ENCODE measurements around the gene PBX2.

The PBX2 gene

GRCh38 chr6:32170294-32170693 is 19.7 kb downstream of the PBX2 start:
- DNase-seq, result no peak

DNA sequence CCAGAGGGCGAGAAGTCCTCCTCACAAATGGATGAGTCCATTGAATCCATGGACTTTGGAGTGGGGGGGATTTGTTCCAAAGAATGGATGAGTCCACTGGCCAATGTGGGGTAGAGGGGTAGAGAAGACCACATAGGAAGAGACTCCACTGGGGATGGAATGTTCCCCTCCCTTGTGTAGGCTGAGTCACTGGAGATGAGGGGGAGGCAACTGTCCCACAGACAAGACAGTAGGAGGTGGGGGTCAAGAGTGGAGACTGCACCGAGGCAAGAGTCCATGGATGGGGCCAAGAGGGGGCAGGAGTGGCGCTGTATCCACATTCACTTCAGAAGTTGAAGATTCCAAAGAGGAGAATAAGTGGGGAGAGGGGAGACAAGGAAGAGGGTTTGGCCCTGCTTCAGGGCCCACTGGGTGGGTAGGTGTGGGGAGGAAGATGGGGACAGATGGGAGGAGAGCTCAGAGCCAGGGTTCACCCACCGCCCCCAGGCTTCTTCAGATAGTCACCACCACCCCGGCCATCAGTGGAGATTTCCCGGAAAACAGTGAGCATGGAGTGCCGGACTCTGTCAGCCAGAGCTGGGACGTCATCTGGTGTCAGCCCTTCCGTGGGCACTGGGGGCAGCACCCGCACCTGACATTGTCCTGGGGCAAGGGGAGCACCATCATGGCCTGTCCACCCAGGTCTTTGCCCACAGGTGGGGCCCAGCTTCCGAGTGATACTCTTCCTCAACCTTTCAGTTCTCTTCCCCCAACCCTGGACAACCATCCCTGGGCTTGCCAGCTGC is 21.0 kb downstream of the PBX2 start:
- no peak for DNase-seq

DNA sequence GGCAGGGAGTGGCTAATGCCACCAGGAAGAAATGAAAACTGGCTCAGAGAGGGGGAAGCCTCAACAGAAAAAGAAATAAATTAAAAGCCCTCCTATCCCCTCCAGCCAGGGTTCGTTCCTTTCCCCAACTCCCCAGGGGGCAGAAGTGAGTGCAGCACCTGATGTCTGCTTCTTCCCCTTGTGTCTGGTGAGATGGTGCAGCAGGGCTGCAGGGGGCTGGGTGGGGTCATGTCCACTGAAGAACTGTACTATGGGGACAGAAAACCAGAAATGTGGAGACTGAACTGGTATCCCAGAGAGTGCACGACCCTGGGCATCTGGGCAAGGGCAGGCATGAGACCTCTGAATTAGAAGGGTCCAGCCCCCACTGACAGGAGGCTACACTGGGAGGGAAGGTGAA is 21.7 kb downstream of the PBX2 start:
- DNase-seq, result no peak

DNA sequence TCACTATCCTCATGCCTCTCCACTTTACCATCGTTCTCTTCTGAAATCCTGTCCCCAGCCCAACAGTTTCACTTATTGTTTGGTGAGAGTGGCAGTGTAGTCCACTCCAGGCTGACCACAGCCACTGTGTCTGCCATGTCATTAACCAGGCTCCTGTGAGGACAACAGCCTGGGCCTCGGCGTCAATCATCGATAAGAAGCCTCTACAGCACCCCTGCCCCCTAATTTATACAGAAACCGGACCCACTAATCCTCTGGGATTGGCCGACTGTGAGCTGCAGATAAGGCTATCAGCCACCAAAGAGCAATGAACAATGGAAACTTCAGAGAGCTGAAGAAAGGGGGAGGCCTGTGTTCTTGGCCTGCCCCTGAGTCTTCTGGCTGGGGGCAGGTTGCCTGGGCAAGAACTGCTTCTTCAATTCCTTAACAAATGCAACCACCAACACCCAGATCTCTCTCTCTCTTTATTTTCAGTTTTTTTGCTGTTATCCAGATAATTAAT is 22.2 kb downstream of the PBX2 start:
- no peak for DNase-seq

DNA sequence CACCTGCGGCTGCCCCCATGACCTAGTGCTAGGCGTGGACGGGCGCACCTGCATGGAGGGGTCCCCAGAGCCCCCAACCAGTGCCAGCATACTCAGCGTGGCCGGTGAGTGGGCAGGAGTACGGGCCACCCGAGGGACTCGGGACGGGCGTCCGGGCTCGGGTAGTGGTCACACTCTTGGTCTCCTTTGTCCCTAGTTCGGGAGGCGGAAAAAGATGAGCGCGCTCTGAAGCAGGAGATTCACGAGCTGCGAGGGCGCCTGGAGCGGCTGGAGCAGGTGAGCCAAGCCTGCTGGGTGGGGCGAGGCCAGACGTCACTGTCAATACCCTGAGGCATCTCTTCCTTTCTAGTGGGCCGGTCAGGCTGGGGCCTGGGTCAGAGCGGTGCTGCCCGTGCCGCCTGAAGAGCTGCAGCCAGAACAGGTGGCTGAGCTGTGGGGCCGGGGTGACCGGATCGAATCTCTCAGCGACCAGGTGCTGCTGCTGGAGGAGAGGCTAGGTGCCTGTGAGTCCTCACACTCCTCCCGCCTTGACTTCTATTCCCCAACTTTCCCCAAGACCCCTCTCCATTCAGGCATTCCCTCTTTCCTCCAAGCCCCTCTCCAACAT is 22.7 kb downstream of the PBX2 start:
- no peak for DNase-seq

DNA sequence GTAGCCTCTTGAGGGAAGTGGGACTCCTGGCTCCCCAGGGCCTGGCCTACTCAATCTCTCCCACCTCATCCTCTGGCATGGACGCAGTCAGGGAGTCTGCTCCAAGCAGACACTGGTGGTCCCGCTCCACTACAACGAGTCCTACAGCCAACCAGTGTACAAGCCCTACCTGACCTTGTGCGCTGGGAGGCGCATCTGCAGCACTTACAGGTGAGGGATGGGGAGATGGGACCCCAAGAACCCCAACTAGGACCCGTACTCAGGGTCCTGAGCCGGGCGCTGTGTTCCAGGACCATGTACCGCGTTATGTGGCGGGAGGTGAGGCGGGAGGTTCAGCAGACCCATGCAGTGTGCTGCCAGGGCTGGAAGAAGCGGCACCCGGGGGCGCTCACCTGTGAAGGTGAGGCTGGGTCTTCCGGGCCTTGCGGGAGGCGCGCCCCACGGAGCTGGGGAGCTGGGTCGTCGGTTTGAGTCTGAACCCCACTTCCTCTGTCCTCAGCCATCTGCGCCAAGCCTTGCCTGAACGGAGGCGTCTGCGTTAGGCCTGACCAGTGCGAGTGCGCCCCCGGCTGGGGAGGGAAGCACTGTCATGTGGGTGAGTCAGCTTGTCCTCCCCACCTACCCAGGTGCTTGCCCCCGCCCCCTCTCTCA is 23.5 kb downstream of the PBX2 start:
- DNase-seq, result no peak

GRCh38 chr6:32164295-32164694 is 25.7 kb downstream of the PBX2 start, which contains the start of gene EGFL8:
TSS of gene EGFL8 (plus strand) at chr6:32164595. CDS start at chr6:32166166, 1,571 bp downstream.
- no peak for DNase-seq

- no peak for DNase-seq
Measured at GRCh38 chr6:32163559-32164258, 26.3 kb downstream of the PBX2 start.

DNA sequence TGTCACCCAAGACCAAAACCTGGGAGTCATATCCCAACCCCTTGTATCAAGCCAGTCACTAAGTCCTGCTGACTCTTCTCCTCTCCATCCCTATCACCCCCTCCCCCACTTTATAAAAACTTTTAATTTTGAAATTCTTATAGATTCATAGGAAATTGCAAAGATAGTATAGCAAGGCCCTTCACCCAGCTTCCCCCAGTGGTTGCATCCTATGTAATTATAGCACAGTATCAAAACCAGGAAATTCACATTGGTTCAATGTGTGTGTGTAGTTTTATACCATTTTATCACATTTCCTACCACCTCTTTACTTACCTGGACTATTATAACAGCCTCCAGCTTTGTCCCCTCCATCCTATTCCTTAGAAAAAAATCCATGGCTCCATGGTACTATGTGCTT is 31.9 kb downstream of the PBX2 start:
- no peak for DNase-seq

GRCh38 chr6:32156891-32157290 is 33.1 kb downstream of the PBX2 start:
- no peak for DNase-seq

GRCh38 chr6:32154514-32155161 is 35.4 kb downstream of the PBX2 start:
- peak; percentile 50 for DNase-seq

DNA sequence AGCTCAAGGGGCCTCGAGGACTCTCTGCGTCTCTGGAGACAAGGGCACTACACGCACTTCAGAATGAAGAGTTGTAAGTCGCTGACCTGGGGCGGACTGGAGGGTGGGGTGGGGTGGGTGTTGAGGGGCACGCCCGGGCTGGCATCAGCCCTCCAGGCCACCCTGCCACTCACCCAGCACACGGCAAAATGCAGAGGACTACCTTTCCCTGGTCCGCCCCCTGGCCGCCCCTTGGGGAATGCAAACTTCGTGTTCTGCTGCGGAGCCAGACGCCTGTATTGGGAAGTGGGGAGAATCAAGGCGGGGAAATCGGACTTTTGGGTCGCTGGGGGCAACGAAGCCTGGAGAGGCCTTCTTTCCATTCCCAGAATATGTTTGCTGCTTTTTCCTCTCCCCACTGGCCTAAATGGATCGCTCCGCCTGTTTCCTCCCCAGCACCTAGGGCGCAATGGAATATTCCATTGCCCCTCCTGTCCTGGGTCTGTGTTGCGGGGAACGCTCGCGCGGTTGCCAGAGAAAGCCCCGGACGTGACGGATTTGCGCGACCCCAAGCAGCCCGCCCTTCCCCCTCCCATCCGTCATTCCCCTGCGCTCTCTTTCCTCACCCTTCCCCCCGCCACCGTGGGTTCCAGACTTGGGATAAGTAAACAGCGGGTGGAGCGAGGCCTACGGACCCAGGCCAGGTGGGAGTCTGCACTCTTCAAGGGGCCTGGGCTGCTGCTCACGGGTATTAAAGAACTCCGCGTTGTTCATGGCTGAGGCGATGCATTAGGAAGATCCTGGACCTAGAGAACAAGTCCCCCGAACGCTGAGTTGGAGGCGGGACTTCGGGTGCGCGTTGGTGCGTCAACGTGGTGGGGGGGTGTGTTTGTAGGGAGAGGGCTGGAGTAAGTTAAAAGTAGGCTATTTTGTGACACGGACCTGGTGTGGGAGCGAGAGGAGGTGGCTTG is 36.2 kb downstream of the PBX2 start, which contains the start of gene PPT2:
TSS of gene PPT2 (plus strand) at position 578 of the 950 bp plus-strand sequence. CDS start 454 bp downstream, outside the sequence.
- DNase-seq, result peak; percentile 55

DNA sequence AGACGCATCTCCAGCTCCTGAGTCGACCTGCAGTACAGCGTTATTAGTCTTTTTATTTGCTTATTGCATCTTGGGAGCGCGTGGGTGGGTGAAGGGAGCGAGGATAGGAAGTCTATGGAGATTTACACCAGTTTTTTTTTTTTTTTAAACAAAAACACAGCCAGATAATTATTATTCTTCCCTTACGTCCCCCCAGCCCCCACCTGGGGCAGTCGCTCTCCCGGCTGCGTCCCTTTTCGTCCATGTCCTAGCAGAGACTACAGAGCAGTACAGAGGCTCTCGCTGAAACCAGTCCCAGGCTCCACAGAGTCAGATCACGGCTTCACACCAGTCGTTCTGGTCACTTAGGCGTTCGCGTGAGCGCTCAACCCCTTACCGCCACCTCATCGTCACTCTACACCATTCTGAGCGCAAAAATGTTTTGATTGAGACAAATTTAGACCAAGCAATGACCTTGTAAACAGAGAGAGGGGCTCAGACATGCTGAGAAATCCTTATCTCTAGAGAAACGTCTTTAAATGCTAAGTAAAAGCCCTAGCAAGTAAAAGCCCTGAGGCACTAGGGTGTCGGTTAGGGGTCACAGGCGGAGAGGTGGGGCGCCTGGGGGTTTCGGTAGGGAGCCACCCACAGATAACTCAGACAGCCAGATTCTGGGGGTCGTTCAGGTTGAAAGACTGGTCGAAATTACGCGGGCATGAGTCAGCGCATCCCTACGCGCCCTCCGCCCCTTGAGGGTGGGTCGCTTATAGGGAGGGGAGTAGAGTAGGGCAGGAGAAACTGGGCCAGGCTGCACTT is 37.0 kb downstream of the PBX2 start:
- no peak for DNase-seq

DNA sequence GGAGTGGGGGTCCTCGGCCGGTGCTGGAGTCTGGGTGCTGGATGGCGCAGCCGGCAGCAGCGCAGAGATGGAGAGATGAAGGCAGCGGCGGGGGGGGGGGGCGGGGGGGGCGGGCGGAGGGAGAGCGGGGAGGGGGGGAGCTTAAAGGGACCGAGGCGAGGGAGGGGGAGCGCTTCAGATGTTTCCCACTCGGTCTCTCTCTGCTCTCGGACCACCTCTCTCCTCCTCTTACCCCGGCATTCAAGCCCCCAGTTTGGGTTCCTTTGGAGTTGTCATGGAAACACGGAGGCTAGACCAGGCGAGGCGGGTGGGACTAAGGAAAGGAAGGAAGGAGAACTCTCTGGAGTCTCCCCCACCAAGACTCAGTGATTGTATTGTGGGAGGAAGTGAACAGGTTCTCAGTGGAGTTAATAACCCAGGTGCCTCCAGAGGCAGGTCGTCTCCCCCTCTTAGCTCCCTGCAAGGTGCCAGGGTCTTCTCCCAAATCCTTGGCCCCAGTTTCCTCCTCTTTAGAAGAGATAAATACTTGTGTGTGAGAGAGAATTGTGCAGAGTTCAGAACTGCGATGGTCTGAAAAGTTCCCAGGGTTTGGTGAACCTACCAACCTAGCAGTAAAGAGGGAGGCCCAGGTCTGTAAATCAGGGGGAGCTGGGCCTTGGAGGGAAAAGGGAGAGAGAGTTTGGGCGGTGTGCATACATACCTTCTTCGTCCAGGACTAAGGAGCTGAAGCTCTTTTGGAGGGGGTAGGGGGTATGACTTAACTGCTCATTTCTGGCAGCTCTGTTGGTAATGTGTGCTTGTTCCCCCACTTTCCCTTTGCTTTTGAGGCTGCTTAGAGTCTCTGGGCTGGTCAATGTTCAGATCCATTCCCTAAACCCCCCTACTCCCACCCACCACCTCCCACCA is 37.9 kb downstream of the PBX2 start, which contains the start of gene PRRT1:
TSS of gene PRRT1 (minus strand) at position 77 of the 906 bp plus-strand sequence. CDS start 112 bp downstream, outside the sequence.
- no peak for DNase-seq

DNA sequence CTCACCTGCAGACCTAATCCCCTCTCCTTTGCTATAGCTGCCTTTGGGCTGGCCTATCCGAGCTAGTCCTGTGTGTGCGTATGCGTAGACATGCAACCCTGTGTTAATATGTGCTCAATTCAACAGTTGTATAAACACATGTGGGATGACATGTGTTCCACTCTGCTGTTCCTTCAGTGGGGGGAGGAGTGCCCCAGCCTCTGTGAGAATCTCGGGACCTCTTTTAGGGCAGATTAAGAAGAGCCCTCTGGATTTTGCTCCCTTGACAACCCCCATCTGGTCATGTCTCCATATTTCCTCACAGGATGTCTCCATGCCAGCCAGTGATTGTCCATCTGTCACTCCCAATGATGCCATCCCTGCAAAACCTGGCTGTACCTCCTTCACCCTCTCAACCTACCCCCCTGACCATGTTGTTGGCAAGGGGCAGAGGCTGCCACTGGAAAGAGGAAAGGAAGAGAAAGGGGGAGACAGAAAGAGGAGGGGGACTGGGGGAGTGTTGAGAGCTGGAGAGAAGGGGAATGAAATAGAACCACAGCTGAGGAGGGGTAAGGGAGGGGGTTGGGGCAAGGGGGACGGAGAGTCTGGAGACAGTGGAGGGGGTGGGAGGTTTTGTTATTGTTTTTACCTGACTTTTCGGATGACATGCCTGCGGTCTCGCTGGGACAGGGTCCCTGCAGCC is 38.7 kb downstream of the PBX2 start:
- DNase-seq, result no peak

DNA sequence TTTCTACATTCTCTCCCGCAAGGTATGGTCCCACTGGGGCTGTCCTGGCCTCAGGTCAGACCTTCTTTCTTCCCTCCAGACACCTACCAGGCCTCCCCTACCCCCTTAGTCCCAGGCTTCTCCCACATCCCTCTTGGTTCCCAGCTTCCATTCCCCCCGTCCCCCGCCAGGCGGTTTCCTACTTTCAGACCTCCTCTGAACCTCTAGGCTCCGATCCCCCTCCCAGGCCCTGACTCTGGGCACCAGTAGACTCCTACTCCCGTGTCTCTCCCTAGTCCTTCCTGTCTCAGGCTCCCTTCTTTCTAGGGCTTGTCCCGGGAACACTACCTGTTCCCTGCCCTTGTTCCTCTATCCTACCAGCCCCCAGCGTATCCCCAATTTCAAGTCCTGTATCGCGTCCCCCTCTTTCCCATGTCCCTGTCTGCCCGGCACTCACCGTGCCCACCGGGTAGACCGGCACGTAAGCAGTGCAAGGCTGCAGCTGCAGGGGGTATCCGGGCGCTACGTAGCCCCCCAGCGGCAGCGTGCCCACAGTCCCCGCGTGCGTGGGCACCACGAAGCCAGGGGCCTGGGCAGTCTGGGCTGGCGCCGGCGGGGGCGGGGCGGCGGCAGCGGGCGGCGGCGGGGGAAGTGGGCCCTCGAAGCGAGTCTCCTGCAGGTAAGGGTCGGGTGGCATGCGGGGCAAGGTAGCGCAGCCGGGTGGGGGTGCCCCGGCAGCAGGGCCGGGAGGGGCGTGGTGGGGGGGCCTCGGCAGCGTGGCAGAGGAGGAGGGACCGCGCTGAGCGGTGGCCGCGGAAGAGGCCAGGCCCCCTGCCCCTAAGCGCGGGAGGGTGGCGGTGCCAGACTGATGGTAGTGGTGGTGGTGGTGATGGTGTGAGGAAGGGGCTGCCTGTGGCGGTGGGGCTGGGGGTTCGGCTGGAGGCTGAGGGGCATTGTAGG is 39.8 kb downstream of the PBX2 start:
- DNase-seq, result no peak

- DNase-seq, result no peak
Measured at GRCh38 chr6:32149092-32149755, 40.8 kb downstream of the PBX2 start.

Measured in activated CD4-positive, alpha-beta T cell treated with anti-CD3 and anti-CD28 coated beads for 1 hour (primary cell).